Stomach (tissue), 4 donors: ENCODE results near the gene TCF7L1.
"Not testable (repeated sequence)": the region's sequence is repeated elsewhere in the genome, so short reads cannot be mapped to it uniquely, and the experiment has no call there.

Experiments
- CTCF ChIP-seq, 7 experiments: fragments of 450-650 bp in 4 of 7; fragments of 200-600 bp in 3 of 7; sonication (generic) in 3 of 7; IDR thresholded peaks; one replicate each; pipeline ENCODE4 v1.5.1; 2016 to 2019; ENCODE audit warnings: antibody characterized with exemption in 7 of 7, control low read depth in 2 of 7, mild to moderate bottlenecking in 1 of 7
- POLR2A ChIP-seq, 4 donors: fragments of 450-650 bp; IDR thresholded peaks; one replicate each; pipeline ENCODE4 v1.6.1; 2016; ENCODE audit warnings: antibody characterized with exemption in 4 of 4, control low read depth in 2 of 4, mild to moderate bottlenecking in 1 of 4, moderate library complexity in 1 of 4
- POLR2AphosphoS5 ChIP-seq, 3 donors: sonication (generic); formaldehyde crosslinking; IDR thresholded peaks; one replicate each; pipeline ENCODE4 v1.6.1; 2016; ENCODE audit warnings: antibody characterized with exemption in 3 of 3

GRCh38 chr2:85155082-85155481, 21.9 kb downstream of the TCF7L1 start:
- not testable (repeated sequence) for TF ChIP-seq POLR2A, CTCF, POLR2AphosphoS5 (IDR thresholded peaks at IDR 0.05)
